HG03280 (cell line): ENCODE results near the gene COL4A2.

Experiments
- ATAC-seq: cut with Tn5 transposase; IDR thresholded peaks from one replicate; pipeline ENCODE4 v1.9.1; 2021; ENCODE audit warnings: mild to moderate bottlenecking, moderate library complexity; ENCODE audit not compliant: unreplicated experiment

COL4A2 gene

GRCh38 chr13:110562036-110562597 is 255.0 kb downstream of the COL4A2 start:
- no peak for ATAC-seq
